A673 (cell line): ENCODE data around the gene LRRC23. TPM values are rescaled to one million over a fixed set of nuclear protein-coding genes. Genes with fewer than 3 reads are reported as not detected.

Experiments
- BruUV-seq: library from RNA; stranded (reverse); fragments of 400-500 nt; replicated peaks from 2 replicates; lab custom pipeline; 2021; lab: Mats Ljungman, UMichigan
- CTCF ChIA-PET: fragments of 300-600 bp; sonication (Branson Sonifier 250); formaldehyde crosslinking; loops from one replicate; lab custom pipeline; 2022; ENCODE audit warnings: antibody characterized with exemption; lab: Charles Lee
- POLR2A ChIA-PET: fragments of 300-600 bp; sonication (Branson Sonifier 250); formaldehyde crosslinking; loops from one replicate; lab custom pipeline; 2022; ENCODE audit warnings: antibody characterized with exemption; ENCODE audit not compliant: low non-redundant PET; lab: Charles Lee
- DNase-seq: peaks from one replicate; pipeline ENCODE4 v3.0.0-alpha.2; 2015; ENCODE audit warnings: low spot score
- H3K27ac ChIP-seq: fragments of 200-600 bp; sonication (generic); 2 replicates; pipeline ENCODE4 v1.5.1; 2016; ENCODE audit warnings: mixed run types, low read depth, mild to moderate bottlenecking, mixed read lengths, antibody characterized with exemption, low read length; ENCODE audit not compliant: poor library complexity, severe bottlenecking
- H3K27me3 ChIP-seq: fragments of 200-600 bp; sonication (generic); replicated peaks from 2 replicates; pipeline ENCODE4 v1.6.1; 2017; ENCODE audit warnings: mixed run types, low read depth, mild to moderate bottlenecking, mixed read lengths, antibody characterized with exemption, low read length; ENCODE audit not compliant: insufficient read depth, poor library complexity
- H3K36me3 ChIP-seq: fragments of 200-600 bp; sonication (generic); 2 replicates; pipeline ENCODE4 v1.6.1; 2016; ENCODE audit warnings: mixed run types, mild to moderate bottlenecking, mixed read lengths, antibody characterized with exemption, low read length; ENCODE audit not compliant: insufficient read depth, poor library complexity, severe bottlenecking
- H3K4me1 ChIP-seq: fragments of 200-600 bp; sonication (generic); 2 replicates; pipeline ENCODE4 v1.6.1; 2017; ENCODE audit warnings: mixed run types, mild to moderate bottlenecking, mixed read lengths, antibody characterized with exemption, low read length; ENCODE audit not compliant: insufficient read depth, poor library complexity, severe bottlenecking
- H3K4me3 ChIP-seq: fragments of 200-600 bp; sonication (generic); 2 replicates; pipeline ENCODE4 v1.5.1; 2016; ENCODE audit warnings: low read depth, mixed run types, mild to moderate bottlenecking, mixed read lengths, low read length; ENCODE audit not compliant: poor library complexity, severe bottlenecking
- H3K9me3 ChIP-seq: fragments of 200-600 bp; sonication (generic); 2 replicates; pipeline ENCODE4 v1.6.1; 2016; ENCODE audit warnings: mixed run types, low read depth, mild to moderate bottlenecking, mixed read lengths, antibody characterized with exemption, low read length; ENCODE audit not compliant: poor library complexity, severe bottlenecking
- CTCF ChIP-seq: fragments of 300-800, 200-600 bp; sonication (generic); conservative IDR thresholded peaks from 2 replicates; pipeline ENCODE4 v1.5.1; 2017; ENCODE audit warnings: low read depth, mild to moderate bottlenecking, antibody characterized with exemption, low read length, moderate library complexity, mixed read lengths
- EZH2 ChIP-seq: fragments of 200-600 bp; sonication (generic); IDR thresholded peaks from 2 replicates; pipeline ENCODE4 v1.6.1; 2017; ENCODE audit warnings: borderline replicate concordance, low read depth, mild to moderate bottlenecking, mixed read lengths, antibody characterized with exemption, low read length; ENCODE audit not compliant: poor library complexity, severe bottlenecking
- intact Hi-C: fragments of 100-400 bp; cut with micrococcal nuclease; formaldehyde crosslinking; loops from one replicate; pipeline ENCODE4 v1.10.0; 2022; ENCODE audit not compliant: unreplicated experiment
- total RNA-seq: library from RNA; stranded (reverse); gene quantifications from 2 replicates; pipeline ENCODE4 v1.2.3, GENCODE V29; 2021

LRRC23 gene
- total RNA-seq, 1 experiment from 2014 or later: 7.7 TPM

DNA sequence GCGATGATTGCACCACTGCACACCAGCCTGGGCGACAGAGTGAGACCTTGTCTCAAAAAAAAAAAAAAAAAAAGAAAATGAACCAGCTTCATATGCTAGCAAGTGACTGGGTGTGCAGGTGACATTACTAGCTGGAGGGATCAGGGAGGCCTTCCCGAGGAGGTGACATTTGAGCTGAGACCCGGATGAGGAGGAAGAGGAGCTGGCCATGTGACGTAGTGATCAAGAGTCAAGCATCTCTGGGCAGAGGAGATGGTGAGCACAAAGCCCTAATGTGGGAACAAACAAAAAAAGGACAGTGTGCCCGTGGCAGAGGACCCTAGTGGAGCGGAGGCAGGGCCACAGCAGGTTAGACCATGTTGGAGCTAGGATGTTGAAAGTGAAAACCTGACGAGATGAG lies 43.0 kb downstream of the LRRC23 start:
- CTCF ChIA-PET: no interaction called here

DNA sequence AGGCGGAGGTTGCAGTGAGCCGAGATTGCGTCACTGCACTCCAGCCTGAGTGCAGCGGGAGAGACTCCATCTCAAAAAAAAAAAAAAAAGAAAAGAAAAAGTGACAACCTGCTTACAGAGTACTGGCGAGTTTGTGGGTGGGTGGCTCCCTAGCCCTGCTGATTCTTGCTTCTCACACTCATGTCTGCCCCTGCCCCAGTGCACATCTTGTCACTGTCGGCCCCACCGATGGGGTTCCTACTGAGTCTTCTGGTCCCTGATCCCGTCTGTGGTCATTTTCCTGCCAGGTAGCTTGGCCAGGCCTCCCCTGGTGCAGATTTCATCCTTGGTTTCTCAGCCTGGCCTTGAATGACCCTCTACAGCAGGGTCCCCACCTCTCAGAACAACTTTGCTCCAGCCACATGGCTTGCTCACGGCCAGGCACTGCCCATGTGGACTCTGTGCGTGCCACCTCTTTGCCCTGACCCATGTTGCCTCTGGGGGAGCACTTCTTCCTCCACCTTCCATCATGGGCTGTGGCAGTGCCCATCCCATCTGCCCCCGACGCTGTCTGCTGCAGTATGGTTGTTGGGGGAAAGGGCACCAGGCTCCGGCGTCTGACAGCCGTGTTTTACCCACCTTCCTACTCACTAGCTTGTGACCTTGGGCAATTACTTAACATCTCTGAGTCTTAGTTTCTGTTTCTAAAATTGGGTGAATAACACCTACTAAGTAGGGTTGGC lies 44.4 kb downstream of the LRRC23 start:
- H3K4me3 ChIP-seq: no peak overlapping the region
- intact Hi-C loops: no loop called here
- POLR2A ChIA-PET: no interaction called here
- H3K9me3 ChIP-seq: no peaks in the 10 kb centered on the region
- TF ChIP-seq CTCF (no peak), EZH2 (no peak)
- DNase-seq: no peak
- H3K4me1 ChIP-seq: peaks cover 20% of the 10 kb centered on the region
- BruUV-seq: no TSS peak
- no peak overlapping the region for H3K27ac ChIP-seq
- H3K36me3 ChIP-seq: peaks cover 8% of the 10 kb centered on the region
- CTCF ChIA-PET: no interaction called here
- H3K27me3 ChIP-seq: no peaks in the 10 kb centered on the region

More for the DNA sequence above, 43.0 kb downstream of the LRRC23 start:
- no peaks in the 10 kb centered on the region for H3K9me3 ChIP-seq
- no peak overlapping the region for H3K27ac ChIP-seq
- H3K27me3 ChIP-seq: no peaks in the 10 kb centered on the region
- peaks cover 8% of the 10 kb centered on the region for H3K36me3 ChIP-seq
- no peak overlapping the region for H3K4me3 ChIP-seq
- POLR2A ChIA-PET: interaction anchor here (0.8 kb wide), 1 partner anchor 17 kb away, joined by 3 read pairs; no protein-coding TSS in a partner anchor
- no TSS peak for BruUV-seq
- H3K4me1 ChIP-seq: peaks cover 18% of the 10 kb centered on the region
- intact Hi-C loops: no loop called here
- DNase-seq: no peak
- TF ChIP-seq CTCF (no peak), EZH2 (no peak)

DNA sequence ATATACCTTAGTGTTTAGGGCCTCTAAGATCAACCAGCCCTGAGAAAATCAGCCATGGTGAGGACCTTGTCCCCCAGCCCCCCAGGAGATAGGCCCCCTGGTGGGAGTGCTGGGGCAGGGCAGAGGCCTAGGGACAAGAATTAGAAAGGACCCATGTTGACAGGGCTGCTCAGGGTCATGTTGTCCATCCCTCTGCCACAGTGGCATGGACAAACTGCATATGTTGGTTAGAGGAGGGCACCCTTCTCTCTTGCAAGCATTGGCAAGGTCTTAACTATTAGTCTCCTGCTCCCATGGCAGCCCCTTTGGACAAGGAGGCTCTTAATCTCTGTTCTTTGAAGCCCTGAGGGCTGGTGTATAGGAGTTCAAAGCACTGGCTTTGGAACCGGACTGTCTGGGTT lies 45.8 kb downstream of the LRRC23 start:
- POLR2A ChIA-PET: no interaction called here

More for the DNA sequence above, 45.8 kb downstream of the LRRC23 start:
- no TSS peak for BruUV-seq
- TF ChIP-seq EZH2 (no peak), CTCF (0 out of 2 replicates have a peak, but pooled peaks have one; percentile 10)
- Histone ChIP-seq H3K9me3 (no peaks in the 10 kb centered on the region), H3K4me3 (no peak overlapping the region), H3K4me1 (peaks cover 18% of the 10 kb centered on the region), H3K27me3 (no peaks in the 10 kb centered on the region), H3K36me3 (peaks cover 6% of the 10 kb centered on the region), H3K27ac (no peak overlapping the region)
- DNase-seq: no peak
- CTCF ChIA-PET: interaction anchor here (1.7 kb wide), 1 partner anchor 11 kb away, joined by 3 read pairs; no protein-coding TSS in a partner anchor
- intact Hi-C loops: no loop called here
